Endodermal cell (in vitro differentiated cells): Measurements from ENCODE around the gene GFM1. TPM values are rescaled to one million over a fixed set of nuclear protein-coding genes. Genes with fewer than 3 reads are reported as not detected.

Experiments
- DNase-seq: peaks from one replicate; pipeline ENCODE4 v3.0.0-alpha.2; 2017
- H3K27ac ChIP-seq: 2 replicates; pipeline ENCODE4 v1.5.1; 2013; ENCODE audit warnings: mild to moderate bottlenecking, low read depth, low read length, moderate library complexity
- H3K27me3 ChIP-seq: 2 replicates; pipeline ENCODE4 v1.6.1; 2013; ENCODE audit warnings: mild to moderate bottlenecking, low read length, moderate library complexity; ENCODE audit not compliant: insufficient read depth, control insufficient read depth, poor library complexity, severe bottlenecking
- H3K36me3 ChIP-seq: 2 replicates; pipeline ENCODE4 v1.7.0; 2013; ENCODE audit warnings: mild to moderate bottlenecking, low read length, moderate library complexity; ENCODE audit not compliant: control insufficient read depth, insufficient read depth
- H3K4me1 ChIP-seq: one replicate; pipeline ENCODE4 v1.7.0; 2013; ENCODE audit warnings: low read length; ENCODE audit not compliant: control insufficient read depth, insufficient read depth
- H3K4me3 ChIP-seq: 2 replicates; pipeline ENCODE4 v1.5.1; 2013; ENCODE audit warnings: mild to moderate bottlenecking, low read length, moderate library complexity
- H3K9ac ChIP-seq: 2 replicates; pipeline ENCODE4 v1.6.1; 2013; ENCODE audit warnings: mild to moderate bottlenecking, low read length, moderate library complexity; ENCODE audit not compliant: poor library complexity, severe bottlenecking; ENCODE audit errors: extremely low read depth
- H3K9me3 ChIP-seq: 2 replicates; pipeline ENCODE4 v1.6.1; 2013; ENCODE audit warnings: mild to moderate bottlenecking, low read length, moderate library complexity; ENCODE audit not compliant: control insufficient read depth
- H3K27ac Mint-ChIP-seq: 2 replicates; pipeline ENCODE4 v1.8.0; 2020; ENCODE audit warnings: mixed read lengths
- H3K27me3 Mint-ChIP-seq: 2 replicates; pipeline ENCODE4 v1.8.0; 2021; ENCODE audit warnings: mild to moderate bottlenecking, mixed read lengths; ENCODE audit not compliant: insufficient read depth
- H3K36me3 Mint-ChIP-seq: 2 replicates; pipeline ENCODE4 v1.8.0; 2020; ENCODE audit warnings: low read depth, mixed read lengths
- H3K4me1 Mint-ChIP-seq: 2 replicates; pipeline ENCODE4 v1.8.0; 2020; ENCODE audit warnings: mixed read lengths
- H3K4me3 Mint-ChIP-seq: 2 replicates; pipeline ENCODE4 v1.8.0; 2020; ENCODE audit warnings: mild to moderate bottlenecking, moderate library complexity, mixed read lengths
- H3K9me3 Mint-ChIP-seq: 2 replicates; pipeline ENCODE4 v1.8.0; 2020; ENCODE audit warnings: mild to moderate bottlenecking, mixed read lengths
- CTCF ChIP-seq: fragments of 200-600 bp; sonication (generic); conservative IDR thresholded peaks from 2 replicates; pipeline ENCODE4 v1.5.0; 2021; ENCODE audit warnings: antibody characterized with exemption, mild to moderate bottlenecking
- WGBS, 2 experiments: methylation state at CpG; one replicate each; pipeline versions ENCODE4 v1.1.5 to v1.1.7; 2013; ENCODE audit warnings: missing lambda C conversion rate in 2 of 2, mixed read lengths in 1 of 2; ENCODE audit not compliant: insufficient coverage in 1 of 2, insufficient read length in 1 of 2; 5-methylcytosine and 5-hydroxymethylcytosine counted together
- total RNA-seq, 2 donors: library from RNA; stranded (reverse); fragmentation: NEBNext Ultra II Directional in 1 of 2; extraction: Animal tissue kit (Norgen Biotek cat#: 25700) in 1 of 2; gene quantifications; 2 replicates in 1 of 2; 3 replicates in 1 of 2; pipeline ENCODE4 v1.2.1, GENCODE V29; 2021

GFM1 gene
- total RNA-seq, 2 donors from 2014 or later: 29.4 to 37.4 TPM

GRCh38 chr3:158710601-158711000 lies 66.3 kb downstream of the GFM1 start:
- Mint-ChIP-seq H3K4me1 (peaks cover 15% of the 10 kb centered on the region), H3K36me3 (peaks cover 23% of the 10 kb centered on the region), H3K9me3 (no peaks in the 10 kb centered on the region), H3K27ac (no peak overlapping the region), H3K27me3 (no peaks in the 10 kb centered on the region), H3K4me3 (no peak overlapping the region)
- Histone ChIP-seq H3K9ac (no peak overlapping the region), H3K27ac (no peak overlapping the region), H3K36me3 (peaks cover 11% of the 10 kb centered on the region), H3K4me3 (no peak overlapping the region), H3K4me1 (peaks cover 4% of the 10 kb centered on the region), H3K27me3 (no peaks in the 10 kb centered on the region), H3K9me3 (no peaks in the 10 kb centered on the region)
- 95% methylated on average over 4 of the region's 4 CpGs; no CpG with 5 or more reads in 1 of the 2 experiments for WGBS, 2 experiments
- no peak for DNase-seq
- TF ChIP-seq CTCF: no peak

GRCh38 chr3:158711886-158712285 lies 67.6 kb downstream of the GFM1 start:
- Histone ChIP-seq H3K9me3 (no peaks in the 10 kb centered on the region), H3K27me3 (no peaks in the 10 kb centered on the region), H3K4me3 (no peak overlapping the region), H3K36me3 (peaks cover 11% of the 10 kb centered on the region), H3K9ac (no peak overlapping the region), H3K27ac (no peak overlapping the region), H3K4me1 (peaks cover 4% of the 10 kb centered on the region)
- Mint-ChIP-seq H3K27ac (peak overlapping the region; percentile 48), H3K27me3 (no peaks in the 10 kb centered on the region), H3K36me3 (peaks cover 23% of the 10 kb centered on the region), H3K4me3 (no peak overlapping the region), H3K9me3 (no peaks in the 10 kb centered on the region), H3K4me1 (peaks cover 15% of the 10 kb centered on the region)
- DNase-seq: no peak
- WGBS, 2 experiments: 89% methylated on average over 1 of the region's 1 CpG; no CpG with 5 or more reads in 1 of the 2 experiments
- no peak for TF ChIP-seq CTCF

GRCh38 chr3:158712443-158712842 lies 68.1 kb downstream of the GFM1 start:
- Histone ChIP-seq H3K27me3 (no peaks in the 10 kb centered on the region), H3K9me3 (no peaks in the 10 kb centered on the region), H3K9ac (no peak overlapping the region), H3K36me3 (peaks cover 11% of the 10 kb centered on the region), H3K27ac (no peak overlapping the region), H3K4me3 (no peak overlapping the region), H3K4me1 (peaks cover 4% of the 10 kb centered on the region)
- TF ChIP-seq CTCF: no peak
- H3K36me3 Mint-ChIP-seq: peaks cover 23% of the 10 kb centered on the region
- no peaks in the 10 kb centered on the region for H3K27me3 Mint-ChIP-seq
- peaks cover 15% of the 10 kb centered on the region for H3K4me1 Mint-ChIP-seq
- no peaks in the 10 kb centered on the region for H3K9me3 Mint-ChIP-seq
- no peak overlapping the region for H3K27ac Mint-ChIP-seq
- 90% methylated on average over 1 of the region's 1 CpG; no CpG with 5 or more reads in 1 of the 2 experiments for WGBS, 2 experiments
- DNase-seq: no peak
- no peak overlapping the region for H3K4me3 Mint-ChIP-seq
